Cortex of kidney (tissue), 1 donor: ENCODE measurements around the gene LRIG1.

Source experiments
- DNase-seq: peaks from one replicate; lab custom pipeline; 2025; lab: John Stamatoyannopoulos, UW

Gene LRIG1

GRCh38 chr3:66403323-66403990, 97.4 kb downstream of the LRIG1 start:
- DNase-seq: no peak

GRCh38 chr3:66402596-66403290, 98.1 kb downstream of the LRIG1 start:
- DNase-seq: no peak

- no peak for DNase-seq
Measured at GRCh38 chr3:66401675-66402491, 98.9 kb downstream of the LRIG1 start.

DNA sequence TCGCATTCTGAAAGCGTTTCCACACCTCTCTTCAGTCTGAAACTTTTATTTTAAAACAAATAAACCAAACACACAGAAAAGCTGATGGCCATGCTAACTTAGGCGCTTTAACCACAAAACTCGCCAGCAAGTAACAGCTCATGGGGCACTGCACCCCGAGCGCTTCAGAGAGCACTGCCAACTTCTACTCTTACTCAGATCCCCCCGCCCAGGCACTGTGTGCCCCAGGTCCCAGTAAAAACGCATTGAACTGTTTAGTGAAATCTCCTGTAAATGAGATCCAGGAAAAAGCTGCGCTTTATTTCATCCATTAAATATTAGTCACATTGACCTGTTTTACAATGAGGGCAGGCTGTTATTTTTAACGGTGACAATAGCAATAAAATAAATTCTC, 99.7 kb downstream of the LRIG1 start:
- no peak for DNase-seq

DNA sequence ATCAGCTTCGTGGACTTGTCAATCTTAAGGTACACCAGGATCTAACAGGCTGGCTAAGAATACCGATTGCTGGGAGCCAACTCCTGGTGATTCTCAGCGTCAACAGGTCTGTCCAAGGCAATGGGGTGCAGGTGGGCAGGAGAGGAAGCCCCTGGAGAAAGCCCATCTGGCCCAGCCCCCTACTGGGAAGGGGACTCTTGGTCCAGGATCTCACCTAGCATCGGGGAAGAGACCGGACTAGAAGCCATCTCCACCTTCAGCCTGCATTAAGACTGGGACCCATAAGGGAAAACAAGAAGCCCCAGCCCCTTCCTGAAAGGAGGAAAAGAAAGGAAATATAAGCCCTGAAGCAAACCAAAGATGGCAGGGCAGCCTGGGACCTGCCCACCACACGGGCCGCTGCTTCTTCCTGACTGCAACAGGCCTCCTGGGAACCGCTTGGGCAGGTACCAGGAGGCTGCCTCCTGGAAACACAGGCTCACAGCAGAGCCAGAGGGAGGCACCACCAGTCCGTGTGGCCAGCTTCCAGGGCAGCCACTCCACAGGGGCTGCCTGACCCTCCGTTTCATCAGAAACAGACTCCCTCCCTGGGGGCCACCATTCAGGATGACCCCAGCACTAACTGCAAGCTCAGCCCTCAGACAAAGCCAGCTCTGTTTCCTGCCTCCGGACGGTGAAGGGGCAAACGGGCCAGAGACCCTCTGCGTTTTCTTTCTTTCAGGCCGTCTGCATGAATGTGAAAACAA, 100.2 kb downstream of the LRIG1 start:
- DNase-seq: no peak

DNA sequence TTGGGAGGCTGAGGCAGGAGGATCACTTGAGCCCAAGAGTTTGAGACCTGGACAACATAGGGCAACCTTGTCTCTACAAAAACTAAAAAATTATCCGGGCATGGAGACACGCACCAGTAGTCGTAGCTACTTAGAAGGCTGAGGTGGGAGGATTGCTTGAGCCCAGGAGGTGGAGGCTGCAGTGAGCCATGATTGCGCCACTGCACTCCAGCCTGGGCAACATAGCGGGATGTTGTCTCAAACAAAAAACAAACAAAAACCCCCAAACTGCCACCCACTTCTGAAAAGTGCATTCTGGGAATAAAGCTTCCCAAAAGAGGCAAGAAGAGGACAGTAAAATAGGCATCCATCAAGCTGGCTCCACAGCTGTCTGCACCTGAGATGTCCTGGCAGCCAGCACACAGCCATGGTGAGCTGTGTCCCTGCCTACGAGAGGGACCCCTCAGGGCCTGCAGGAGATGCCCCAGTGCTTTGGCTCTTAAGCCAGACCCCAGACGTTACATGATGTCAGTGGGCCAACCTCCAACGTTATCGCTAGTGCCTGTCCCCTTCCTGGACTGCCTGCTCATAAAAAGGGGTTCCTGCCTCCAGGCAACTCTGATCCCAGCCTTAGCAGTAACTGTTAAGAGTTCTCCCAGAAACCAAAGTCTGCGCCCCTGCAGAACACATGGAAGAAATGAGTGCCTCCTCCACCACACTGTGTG, 101.1 kb downstream of the LRIG1 start:
- DNase-seq: no peak

GRCh38 chr3:66398228-66399025, 102.4 kb downstream of the LRIG1 start:
- DNase-seq: no peak

GRCh38 chr3:66397745-66398144, 103.1 kb downstream of the LRIG1 start:
- DNase-seq: no peak

- no peak for DNase-seq
Measured at GRCh38 chr3:66396888-66397287, 103.9 kb downstream of the LRIG1 start.

DNA sequence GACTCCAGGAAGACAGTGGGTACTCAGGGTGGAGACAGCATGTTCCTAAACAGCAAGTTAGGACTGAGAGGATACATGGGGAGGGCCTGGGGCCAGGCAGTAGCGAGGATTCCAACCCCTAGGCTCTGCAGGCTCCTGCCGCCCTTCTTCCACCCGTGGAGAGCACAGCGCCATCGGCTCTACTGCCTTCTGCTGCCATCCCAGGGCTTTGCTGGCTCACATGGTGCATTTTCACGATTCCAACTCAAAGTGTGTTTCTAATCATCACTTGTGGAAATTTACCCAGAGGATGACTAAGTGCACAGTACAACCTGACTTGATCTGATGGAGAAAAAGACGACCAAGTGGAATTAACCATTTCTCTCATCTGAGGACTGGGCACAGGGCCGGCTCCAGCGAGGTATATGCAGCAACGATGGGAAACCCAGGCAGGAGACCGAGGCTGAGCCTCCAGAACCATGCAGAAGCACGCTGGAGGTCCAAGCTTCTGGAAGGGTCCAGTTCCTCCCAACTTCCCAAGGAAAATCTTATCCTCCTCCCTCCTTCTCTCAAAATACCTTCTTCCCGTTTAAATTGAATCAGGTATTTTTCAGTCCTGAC, 104.6 kb downstream of the LRIG1 start:
- no peak for DNase-seq

DNA sequence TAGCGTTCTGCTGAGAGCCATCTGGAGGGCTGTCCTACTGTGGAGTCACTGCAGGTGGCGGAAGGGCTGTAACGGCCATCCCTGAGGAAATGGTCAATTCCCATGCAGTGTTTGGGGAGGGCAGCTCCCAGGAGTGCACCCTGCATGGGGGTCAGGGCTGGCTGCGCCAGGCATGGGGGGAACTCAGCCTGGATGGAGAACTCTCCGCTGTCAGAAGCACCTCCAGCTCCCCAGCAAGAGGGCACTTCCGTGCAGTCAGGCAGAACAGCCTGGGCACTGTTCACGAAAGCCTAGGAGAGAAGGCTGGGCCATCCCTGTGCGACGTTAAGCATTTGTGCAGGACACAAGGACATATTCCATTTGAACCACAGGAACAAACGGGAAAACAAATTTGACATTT, 105.2 kb downstream of the LRIG1 start:
- no peak for DNase-seq

DNA sequence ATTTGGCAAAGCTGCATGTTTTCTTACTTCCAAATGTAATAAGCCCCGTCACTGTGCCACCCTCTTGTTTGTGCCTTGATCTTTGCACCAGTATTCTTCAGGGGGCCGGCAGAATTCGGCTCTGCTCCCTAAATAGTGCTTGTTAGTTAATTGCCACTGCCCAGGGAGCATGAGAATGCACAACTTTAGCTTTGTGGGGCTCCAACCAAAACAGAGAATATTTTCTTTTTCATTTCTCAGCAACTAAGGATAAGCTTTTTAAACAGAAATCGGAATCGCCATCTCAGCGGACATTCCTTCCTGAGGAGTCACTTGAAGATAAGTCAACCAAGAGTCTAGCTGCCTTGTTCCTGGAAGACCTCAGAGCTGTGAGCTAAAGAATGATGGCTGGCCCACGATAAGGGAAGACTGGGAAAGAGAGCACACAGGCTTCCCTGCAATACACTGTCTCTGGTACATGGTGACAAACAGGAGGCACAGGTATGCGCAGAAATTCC, 106.0 kb downstream of the LRIG1 start:
- DNase-seq: no peak

GRCh38 chr3:66394019-66394752, 106.6 kb downstream of the LRIG1 start:
- DNase-seq: no peak

DNA sequence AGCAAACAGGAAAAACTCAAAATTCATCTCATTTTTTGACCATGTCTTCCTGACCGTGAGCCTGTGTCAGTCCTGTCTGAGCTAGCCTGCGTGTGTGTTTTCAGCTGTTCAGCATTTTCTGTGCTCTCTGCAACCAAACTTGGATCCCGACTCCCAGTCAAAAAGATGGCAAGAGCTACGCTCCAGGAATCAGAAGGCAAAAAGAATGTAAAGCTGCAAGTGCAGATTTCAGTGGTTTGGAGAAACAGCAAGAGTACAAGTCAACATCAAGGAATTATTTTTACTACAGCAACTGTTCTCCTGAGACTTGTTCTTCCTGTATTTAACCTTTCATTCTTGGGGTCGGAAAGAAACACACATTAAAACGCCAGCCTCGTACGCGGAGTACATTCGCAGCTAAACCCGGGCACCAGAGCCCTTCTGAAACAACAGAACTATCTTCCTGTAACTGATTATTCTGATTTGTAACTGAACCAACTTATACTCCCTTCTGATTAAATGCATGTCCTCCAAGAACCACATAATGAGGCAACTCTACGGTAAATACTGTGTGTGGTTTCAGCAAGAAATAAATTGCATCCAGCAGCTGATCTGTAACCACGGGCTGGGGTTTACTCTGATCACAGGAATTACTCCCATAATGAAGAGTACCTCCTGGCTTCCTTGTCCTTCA, 107.4 kb downstream of the LRIG1 start:
- DNase-seq: no peak

GRCh38 chr3:66392966-66393332, 107.9 kb downstream of the LRIG1 start:
- no peak for DNase-seq

DNA sequence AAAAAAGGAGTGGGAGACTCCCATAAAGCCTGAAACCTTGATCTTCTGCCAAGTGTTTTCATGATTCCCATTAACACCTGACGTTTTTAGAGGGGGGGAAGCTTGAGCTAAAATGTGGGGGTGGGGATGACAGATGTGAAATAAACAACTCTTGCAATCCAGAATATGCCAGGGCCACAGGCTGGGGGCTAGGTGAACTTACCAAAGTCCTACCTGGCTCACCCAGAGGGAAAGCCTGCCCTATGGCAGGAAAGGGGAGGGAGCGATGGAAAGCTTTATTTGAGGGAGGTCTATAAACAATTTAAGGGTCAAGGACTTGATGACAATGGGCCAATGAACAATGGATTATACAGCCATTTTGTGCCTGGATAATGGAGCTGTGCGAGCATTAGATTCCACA, 108.3 kb downstream of the LRIG1 start:
- DNase-seq: no peak

GRCh38 chr3:66390013-66390412, 110.8 kb downstream of the LRIG1 start:
- no peak for DNase-seq

DNA sequence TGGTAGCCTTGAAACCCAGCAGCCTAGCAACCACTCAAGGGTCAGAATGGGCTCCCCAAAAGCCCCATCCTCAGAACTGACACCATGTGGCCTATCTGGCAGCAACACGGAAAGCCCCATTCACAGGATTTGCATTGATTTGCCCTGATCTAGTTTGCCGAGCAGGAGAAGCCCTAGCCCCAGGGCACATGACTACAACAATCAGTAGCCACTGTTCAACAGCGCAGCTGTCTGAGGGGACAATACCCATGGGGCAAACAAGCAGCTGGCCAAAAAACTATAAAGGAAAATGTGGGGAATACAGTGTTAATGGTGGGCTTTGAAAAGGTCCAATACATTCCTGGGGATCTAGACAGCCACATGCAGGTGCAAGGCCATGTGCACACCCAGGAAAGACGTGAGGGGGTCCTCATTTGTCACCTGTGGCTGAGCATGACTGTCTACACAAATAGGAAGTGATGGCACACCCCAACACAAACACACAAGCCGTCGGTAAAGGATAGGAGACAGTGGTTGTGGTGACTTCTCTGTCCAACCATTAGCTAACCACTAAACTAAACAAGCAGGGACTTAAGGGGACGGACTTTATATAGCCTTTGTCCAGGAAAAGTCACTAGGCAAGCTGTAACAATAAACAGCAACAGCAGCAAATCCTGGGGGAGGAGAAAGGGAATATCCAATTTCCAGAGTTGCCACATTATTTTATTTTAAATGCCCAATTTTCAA, 113.7 kb downstream of the LRIG1 start:
- no peak for DNase-seq
